Right lobe of liver (tissue), 6 donors: ENCODE results near the gene RASAL1. TPM values are rescaled to one million over a fixed set of nuclear protein-coding genes. Genes with fewer than 3 reads are reported as not detected.
A peak's percentile ranks its signal among the peaks of the same experiment; 100 is the strongest.

Experiments used
- ATAC-seq, 4 donors: fragments of 200-7000 bp; cut with Tn5 transposase; one replicate each; pipeline ENCODE4 v1.9.1; 2020; ENCODE audit warnings: mild to moderate bottlenecking in 4 of 4, moderate library complexity in 4 of 4
- DNase-seq, 3 donors: peaks; one replicate each; pipeline ENCODE4 v3.0.0-alpha.2; 2020
- H3K27ac ChIP-seq, 3 donors: fragments of 200-600 bp; one replicate each; pipeline ENCODE4 v1.8.0; 2022
- H3K27me3 ChIP-seq, 2 donors: fragments of 200-600 bp; one replicate each; pipeline ENCODE4 v1.8.0; 2022
- H3K36me3 ChIP-seq, 4 donors: fragments of 200-600 bp; sonication (generic) in 1 of 4; one replicate each; pipeline versions ENCODE4 v1.5.1 to v1.8.0; 2017 to 2022; ENCODE audit warnings: control low read depth in 1 of 4
- H3K4me1 ChIP-seq, 4 donors: fragments of 200-600 bp; sonication (generic) in 1 of 4; one replicate each; pipeline versions ENCODE4 v1.5.1 to v1.8.0; 2017 to 2022; ENCODE audit warnings: control low read depth in 1 of 4
- H3K4me3 ChIP-seq, 3 donors: fragments of 200-600 bp; one replicate each; pipeline ENCODE4 v1.8.0; 2022
- H3K9me3 ChIP-seq, 4 donors: fragments of 200-600 bp; sonication (generic) in 1 of 4; one replicate each; pipeline versions ENCODE4 v1.5.1 to v1.8.0; 2017 to 2022; ENCODE audit warnings: control low read depth in 1 of 4
- POLR2A ChIP-seq: fragments of 450-650 bp; IDR thresholded peaks from one replicate; pipeline ENCODE4 v1.6.1; 2017; ENCODE audit warnings: antibody characterized with exemption, mild to moderate bottlenecking
- WGBS: methylation state at CpG from one replicate; pipeline ENCODE4 v1.1.6; 2018; ENCODE audit warnings: low coverage, low lambda C conversion rate; ENCODE audit not compliant: insufficient coverage; ENCODE audit errors: missing lambda C conversion rate; 5-methylcytosine and 5-hydroxymethylcytosine counted together
- intact Hi-C, 2 donors: fragments of 100-400 bp; cut with DNase I; formaldehyde crosslinking; loops; one replicate each; pipeline versions ENCODE4 v1.11.2 to v1.14.1; 2022
- total RNA-seq, 6 experiments: library from RNA; depleted of rRNA in 2 of 6; stranded (reverse); fragments of >200 nt in 2 of 6; fragmentation: NEBNext Ultra II Directional in 3 of 6; extraction: Animal tissue kit (Norgen Biotek cat#: 25700) in 3 of 6; gene quantifications; one replicate each; pipeline versions ENCODE4 v1.1.0 to v1.2.4, GENCODE V29; 2016 to 2023
- TF ChIP-seq, protein P1 (sequence below), 4 donors: fragments of 200-600 bp in 3 of 4; fragments of 450-650 bp in 1 of 4; IDR thresholded peaks; one replicate each; pipeline versions ENCODE4 v1.5.1 to v1.8.0; 2016 to 2022; ENCODE audit warnings: antibody characterized with exemption in 4 of 4, mild to moderate bottlenecking in 2 of 4
- donor health status: DM: no; HTN: yes; CAD: no.
- donor health status: DM: no; HTN: no; CAD: no.
- donor health status: DM: no; HTN: no; CAD: no.
- donor health status: DM: no; HTN: yes; CAD: no.
- donor health status: DM: no; HTN: yes; CAD: no.

RASAL1 gene
- total RNA-seq, 6 experiments from 2014 or later = 0.10 to 0.24 (median 0.15) TPM; not detected in 2

DNA sequence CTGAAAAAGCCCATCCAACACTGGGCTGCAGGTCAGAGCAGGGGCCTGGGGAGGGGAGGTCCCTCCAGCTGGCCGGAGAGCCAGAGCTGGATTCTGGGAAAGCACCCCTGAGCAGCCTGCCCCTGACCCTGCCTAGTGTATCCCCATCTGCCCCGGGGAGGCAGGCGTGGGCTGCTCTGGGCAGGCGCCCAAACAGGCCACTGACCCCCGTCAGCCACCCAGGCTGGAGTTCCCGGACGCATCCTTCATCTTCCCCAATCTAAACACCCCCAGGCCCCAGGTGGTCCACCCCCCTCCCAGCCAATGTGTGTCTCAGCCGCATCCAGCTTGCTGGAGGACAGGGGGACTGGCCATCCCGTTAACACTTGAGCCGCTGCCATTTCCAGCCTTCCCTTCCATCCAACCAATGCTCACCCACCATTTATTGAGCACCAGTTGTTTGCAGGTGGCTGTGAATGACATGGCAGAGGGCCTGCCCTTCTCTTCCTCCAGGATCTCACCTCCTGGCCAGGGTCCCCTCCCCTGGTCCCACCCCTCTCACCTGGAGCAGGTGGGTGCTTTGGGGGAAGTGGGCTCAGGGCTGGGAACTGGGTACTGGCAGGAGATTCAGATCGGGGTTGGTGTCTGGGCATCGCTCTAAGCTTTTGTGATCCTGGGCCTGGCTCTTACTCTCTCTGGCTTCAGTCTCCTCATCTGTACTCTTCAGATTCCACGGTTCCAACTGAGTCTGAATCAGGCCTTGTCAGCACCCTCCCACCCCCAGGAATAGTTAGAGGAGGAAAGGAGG is 79.8 kb downstream of the RASAL1 start:
- Histone ChIP-seq H3K27ac (no peak overlapping the region), H3K36me3 (no peaks in the 10 kb centered on the region), H3K4me1 (no peaks in the 10 kb centered on the region), H3K9me3 (no peaks in the 10 kb centered on the region), H3K27me3 (no peaks in the 10 kb centered on the region), H3K4me3 (peak overlapping the region in 2 of 3 donors; percentile 61 to 80)
- no peak for TF ChIP-seq POLR2A
- TF ChIP-seq, protein P1, sequence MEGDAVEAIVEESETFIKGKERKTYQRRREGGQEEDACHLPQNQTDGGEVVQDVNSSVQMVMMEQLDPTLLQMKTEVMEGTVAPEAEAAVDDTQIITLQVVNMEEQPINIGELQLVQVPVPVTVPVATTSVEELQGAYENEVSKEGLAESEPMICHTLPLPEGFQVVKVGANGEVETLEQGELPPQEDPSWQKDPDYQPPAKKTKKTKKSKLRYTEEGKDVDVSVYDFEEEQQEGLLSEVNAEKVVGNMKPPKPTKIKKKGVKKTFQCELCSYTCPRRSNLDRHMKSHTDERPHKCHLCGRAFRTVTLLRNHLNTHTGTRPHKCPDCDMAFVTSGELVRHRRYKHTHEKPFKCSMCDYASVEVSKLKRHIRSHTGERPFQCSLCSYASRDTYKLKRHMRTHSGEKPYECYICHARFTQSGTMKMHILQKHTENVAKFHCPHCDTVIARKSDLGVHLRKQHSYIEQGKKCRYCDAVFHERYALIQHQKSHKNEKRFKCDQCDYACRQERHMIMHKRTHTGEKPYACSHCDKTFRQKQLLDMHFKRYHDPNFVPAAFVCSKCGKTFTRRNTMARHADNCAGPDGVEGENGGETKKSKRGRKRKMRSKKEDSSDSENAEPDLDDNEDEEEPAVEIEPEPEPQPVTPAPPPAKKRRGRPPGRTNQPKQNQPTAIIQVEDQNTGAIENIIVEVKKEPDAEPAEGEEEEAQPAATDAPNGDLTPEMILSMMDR (IDR thresholded peaks at IDR 0.05) = no peak
- DNase-seq (peak in 1 of 3 donors; percentile 80), ATAC-seq (peak in 3 of 4 donors; percentile 56 to 88 (median 61))
- WGBS = 47% methylated on average over 8 of the region's 13 CpGs
- intact Hi-C loops = no loop called here

DNA sequence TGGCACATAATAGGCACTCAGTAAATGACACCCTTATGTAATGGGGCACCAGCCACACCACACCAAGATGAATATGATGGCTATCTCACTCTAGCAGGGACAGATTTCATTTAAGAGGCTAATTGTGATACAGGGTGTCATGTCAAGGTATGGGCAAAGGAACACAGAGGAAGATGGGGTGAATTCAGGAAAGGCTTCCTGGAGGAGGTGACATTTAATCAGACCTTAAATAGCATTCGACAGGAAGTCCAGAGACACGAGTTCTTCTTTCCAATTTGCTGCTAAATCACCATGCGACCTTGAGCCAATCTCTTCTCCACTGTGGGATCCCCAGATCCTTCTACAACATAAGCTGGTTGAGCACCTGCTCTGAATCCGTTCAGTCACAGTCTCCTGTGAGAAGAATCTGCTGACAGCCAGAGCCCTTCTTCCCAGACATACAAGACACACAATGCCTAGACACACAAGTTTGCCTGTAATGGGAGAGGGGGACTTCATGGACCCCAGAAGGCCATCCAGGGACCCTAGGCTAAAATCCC is 80.5 kb downstream of the RASAL1 start:
- H3K36me3 ChIP-seq = no peaks in the 10 kb centered on the region
- intact Hi-C loops = loop anchor here in 1 of 2 donors (5.0 kb wide), 2 partner anchors 42 to 112 kb away; no protein-coding TSS in a partner anchor
- TF ChIP-seq, protein P1 (IDR thresholded peaks at IDR 0.05) = no peak
- no peak for TF ChIP-seq POLR2A
- no peaks in the 10 kb centered on the region for H3K9me3 ChIP-seq
- no peak for DNase-seq
- H3K4me3 ChIP-seq = no peak overlapping the region
- no peaks in the 10 kb centered on the region for H3K27me3 ChIP-seq
- no peak for ATAC-seq
- H3K27ac ChIP-seq = no peak overlapping the region
- H3K4me1 ChIP-seq = no peaks in the 10 kb centered on the region
- 17% methylated on average over 1 of the region's 4 CpGs for WGBS

DNA sequence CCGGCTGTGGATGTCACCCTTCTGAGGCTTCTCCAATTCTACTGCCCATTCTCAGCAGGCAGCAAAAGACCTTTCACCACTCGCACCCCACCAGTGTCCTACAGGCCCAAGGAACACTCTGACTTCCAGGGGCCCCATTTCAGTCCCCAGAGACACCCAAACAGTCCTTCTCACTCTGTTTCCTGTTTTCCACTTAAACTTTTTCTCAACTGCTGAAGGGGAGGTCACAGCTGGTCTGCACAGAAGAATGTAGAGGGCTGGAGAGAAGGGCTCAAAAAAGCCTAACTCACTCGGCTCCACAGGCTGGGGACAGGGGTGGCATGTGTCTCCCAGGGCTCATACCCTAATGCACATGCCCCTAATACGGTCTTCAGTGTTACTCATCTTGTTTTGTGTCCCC is 83.2 kb downstream of the RASAL1 start:
- H3K27ac ChIP-seq = no peak overlapping the region

DNA sequence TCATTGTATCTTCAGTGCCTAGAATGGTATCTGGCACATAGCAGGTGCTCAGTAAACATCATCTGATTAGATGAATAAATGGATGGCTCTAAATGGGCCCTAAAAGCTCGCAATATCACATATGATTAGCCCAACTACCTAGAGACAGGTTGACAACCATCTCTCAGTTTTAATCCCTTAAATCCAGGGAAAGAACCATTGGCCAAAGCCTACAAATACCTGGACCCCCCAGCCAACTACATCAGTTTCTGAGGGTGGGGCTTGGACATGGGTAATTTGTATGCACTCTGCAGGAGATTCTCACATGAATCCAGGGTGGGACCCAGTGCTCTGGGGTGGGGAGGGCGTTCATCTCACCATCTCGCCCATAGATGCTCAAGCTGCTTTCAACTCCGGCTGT is 83.8 kb downstream of the RASAL1 start:
- Histone ChIP-seq H3K27me3 (no peaks in the 10 kb centered on the region), H3K4me1 (no peaks in the 10 kb centered on the region), H3K9me3 (no peaks in the 10 kb centered on the region), H3K27ac (no peak overlapping the region), H3K36me3 (no peaks in the 10 kb centered on the region), H3K4me3 (no peak overlapping the region)
- intact Hi-C loops = loop anchor here in 1 of 2 donors (5.0 kb wide), 2 partner anchors 46 to 116 kb away; no protein-coding TSS in a partner anchor
- WGBS = 89% methylated on average over 1 of the region's 4 CpGs
- no peak for TF ChIP-seq POLR2A
- TF ChIP-seq, protein P1 (IDR thresholded peaks at IDR 0.05) = no peak
- DNase-seq (no peak), ATAC-seq (no peak)

More for the DNA sequence above, 83.2 kb downstream of the RASAL1 start:
- no peaks in the 10 kb centered on the region for H3K9me3 ChIP-seq
- no peaks in the 10 kb centered on the region for H3K36me3 ChIP-seq
- TF ChIP-seq POLR2A = no peak
- TF ChIP-seq, protein P1 (IDR thresholded peaks at IDR 0.05) = no peak
- ATAC-seq (no peak), DNase-seq (no peak)
- no peaks in the 10 kb centered on the region for H3K4me1 ChIP-seq
- 69% methylated on average over 3 of the region's 4 CpGs for WGBS
- H3K4me3 ChIP-seq = no peak overlapping the region
- intact Hi-C loops = loop anchor here in 1 of 2 donors (5.0 kb wide), 2 partner anchors 45 to 115 kb away; no protein-coding TSS in a partner anchor
- H3K27me3 ChIP-seq = no peaks in the 10 kb centered on the region
